GM19240 (cell line): ENCODE results near the gene FAM168A.

Experiments
- DNase-seq: peaks from one replicate; pipeline ENCODE4 v3.0.0; 2011; ENCODE audit warnings: low spot score; ENCODE audit not compliant: insufficient read length

The FAM168A gene

DNA sequence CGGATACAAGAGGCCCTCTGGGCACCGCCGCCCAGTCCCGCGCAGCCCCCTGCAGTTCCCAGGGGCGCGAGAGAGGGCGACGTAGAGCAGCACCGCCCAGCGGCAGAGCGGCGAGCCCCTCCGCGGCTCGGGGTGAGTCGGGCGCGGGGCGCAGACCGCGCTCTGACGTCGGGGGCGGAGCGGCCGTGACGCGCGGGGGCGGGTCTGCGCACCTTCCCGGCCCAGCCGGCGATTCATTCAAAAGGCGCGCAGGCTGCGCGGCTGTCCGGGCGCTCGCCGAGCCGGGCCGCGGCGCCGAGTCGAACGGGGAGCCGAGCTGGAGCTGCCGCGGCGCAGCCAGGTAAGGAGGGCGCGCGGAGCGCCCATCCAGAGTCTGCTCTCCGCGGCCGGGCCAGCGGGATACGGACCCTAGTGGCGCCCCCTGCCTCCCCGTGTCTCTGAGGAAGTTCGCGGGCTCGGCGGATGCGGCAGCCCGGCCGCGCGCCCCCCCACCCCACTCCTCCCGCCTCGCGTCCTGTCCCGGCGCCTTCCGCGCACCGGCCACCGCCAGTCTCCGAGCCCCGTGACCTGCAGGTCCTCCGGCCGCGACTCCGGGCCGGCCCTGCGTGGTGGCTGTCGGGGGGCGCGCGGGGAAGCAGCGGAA, 221.6 kb downstream of the FAM168A start, which contains the start of gene RELT:
Gene RELT, plus strand, starts transcription at position 240 of the 643 bp plus-strand sequence. CDS start 12,738 bp downstream, outside the sequence.
- DNase-seq = peak; percentile 94

DNA sequence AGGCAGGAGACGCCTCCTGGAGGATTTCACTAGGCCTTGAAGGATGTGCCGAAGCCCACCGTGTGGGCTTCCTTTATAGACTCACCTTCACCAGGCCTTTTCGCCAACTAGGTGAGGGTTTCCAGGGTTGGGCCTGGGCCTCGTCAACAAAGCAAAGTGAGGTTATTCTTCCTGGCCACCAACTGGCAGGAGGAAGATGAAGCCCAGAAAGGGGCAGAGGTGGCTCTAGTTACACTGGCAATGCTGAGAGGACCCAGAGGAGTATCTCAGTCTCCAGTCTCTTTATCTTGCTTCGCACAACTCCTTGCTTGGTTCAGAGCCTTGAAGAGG, 222.1 kb downstream of the FAM168A start:
- DNase-seq = no peak

DNA sequence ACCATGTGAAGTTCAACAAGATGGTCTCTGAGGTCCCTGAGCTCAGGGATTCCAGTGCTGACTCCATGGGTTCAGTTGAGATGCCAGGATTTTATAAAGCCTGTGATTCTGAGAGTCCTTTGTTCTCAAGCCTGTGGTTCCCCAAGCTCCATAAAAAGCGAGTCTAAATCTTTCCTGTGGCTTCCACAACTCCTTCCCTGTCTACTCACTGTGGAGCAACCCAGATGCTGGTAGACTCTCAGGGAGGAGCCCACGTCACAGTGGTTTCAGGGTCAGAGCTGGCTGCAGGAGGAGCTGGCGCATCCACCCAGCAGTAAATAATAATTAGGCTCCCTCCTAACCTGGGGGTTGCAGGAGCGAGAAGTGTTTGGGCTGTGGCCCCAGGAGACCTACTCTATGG, 223.8 kb downstream of the FAM168A start:
- no peak for DNase-seq

DNA sequence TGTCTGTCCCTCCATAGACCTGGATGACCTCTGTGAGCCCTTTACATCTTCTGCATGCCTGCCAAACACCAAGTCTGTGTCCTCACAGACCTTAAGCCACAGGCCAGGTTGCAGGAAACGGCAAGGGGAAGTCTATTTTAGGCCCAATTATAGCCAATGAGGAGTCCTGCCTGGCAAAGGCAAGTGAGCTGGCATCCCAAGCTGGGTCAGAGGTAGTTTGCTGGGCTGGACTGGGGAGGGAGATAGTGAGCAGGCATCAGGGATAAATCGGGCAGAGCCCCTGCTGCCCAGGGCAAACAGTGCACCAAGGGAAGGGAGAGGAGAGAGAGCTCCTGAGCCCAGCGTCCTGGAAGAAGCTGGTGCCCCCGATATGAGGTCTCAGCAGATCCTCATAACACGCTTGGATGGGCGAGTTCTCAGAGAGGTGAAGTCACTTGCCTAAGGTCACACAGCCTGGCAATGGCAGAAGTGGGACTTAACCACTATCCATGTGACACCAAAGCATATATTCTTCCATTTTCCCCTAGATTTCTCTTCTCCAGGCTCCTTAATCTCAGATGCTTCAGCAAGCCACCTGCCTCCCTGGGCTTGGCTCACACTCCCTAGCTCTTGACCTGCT, 225.4 kb downstream of the FAM168A start:
- DNase-seq = no peak

DNA sequence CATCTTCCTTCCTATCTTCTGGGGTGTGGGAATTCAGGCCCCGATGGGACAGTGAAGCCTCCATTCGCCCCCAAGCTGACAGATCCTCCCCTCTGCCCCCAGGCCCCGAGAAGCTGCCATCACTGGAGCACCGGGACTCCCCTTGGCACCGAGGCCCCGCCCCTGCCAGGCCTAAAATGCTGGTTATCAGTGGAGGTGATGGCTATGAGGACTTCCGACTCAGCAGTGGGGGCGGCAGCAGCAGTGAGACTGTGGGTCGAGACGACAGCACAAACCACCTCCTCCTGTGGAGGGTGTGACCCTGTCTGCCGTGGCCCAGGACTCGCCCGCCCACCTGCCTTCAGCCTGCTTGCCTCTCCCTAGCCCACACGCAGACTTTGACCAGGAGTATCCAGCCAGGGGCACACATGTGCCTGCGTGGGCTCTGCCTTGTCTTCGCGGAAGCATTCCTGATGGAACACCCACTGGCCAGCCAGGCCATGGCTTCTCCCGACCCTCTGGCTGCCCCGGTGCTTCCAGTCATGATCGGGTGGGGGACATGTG, 230.4 kb downstream of the FAM168A start:
- DNase-seq = no peak

DNA sequence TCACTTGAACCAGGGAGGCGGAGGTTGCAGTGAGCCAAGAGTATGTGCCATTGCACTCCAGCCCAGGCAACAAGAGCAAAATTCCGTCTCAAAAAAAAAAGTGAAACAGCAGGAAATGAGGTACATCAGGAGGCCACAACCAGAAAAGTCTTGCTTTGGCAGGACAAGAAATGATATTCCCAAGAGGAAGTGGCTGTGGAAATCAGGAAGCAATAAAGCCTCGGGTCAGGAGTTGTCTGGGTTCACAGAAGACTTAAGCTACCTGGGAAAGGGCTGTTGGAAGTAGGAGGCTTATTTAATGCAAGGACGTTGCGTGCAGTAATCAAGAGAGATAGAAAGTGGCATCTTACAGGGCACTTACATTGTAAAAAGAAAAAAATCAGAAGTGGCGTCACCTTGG, 231.0 kb downstream of the FAM168A start:
- no peak for DNase-seq

DNA sequence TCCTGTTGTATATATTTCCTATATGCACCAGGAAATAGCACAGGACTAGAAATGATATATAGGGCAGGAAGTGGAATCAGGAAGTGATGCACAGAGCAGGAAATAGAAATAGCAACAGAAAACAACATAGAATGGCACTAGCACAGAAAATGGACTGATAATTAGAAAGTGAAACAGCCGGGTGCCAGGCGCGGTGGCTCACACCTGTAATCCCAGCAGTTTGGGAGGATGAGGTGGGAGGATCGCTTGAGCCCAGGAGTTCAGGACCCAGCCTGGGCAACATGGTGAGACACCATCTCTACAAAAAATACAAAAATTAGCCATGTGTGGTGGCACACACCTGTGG, 231.7 kb downstream of the FAM168A start:
- DNase-seq = no peak

DNA sequence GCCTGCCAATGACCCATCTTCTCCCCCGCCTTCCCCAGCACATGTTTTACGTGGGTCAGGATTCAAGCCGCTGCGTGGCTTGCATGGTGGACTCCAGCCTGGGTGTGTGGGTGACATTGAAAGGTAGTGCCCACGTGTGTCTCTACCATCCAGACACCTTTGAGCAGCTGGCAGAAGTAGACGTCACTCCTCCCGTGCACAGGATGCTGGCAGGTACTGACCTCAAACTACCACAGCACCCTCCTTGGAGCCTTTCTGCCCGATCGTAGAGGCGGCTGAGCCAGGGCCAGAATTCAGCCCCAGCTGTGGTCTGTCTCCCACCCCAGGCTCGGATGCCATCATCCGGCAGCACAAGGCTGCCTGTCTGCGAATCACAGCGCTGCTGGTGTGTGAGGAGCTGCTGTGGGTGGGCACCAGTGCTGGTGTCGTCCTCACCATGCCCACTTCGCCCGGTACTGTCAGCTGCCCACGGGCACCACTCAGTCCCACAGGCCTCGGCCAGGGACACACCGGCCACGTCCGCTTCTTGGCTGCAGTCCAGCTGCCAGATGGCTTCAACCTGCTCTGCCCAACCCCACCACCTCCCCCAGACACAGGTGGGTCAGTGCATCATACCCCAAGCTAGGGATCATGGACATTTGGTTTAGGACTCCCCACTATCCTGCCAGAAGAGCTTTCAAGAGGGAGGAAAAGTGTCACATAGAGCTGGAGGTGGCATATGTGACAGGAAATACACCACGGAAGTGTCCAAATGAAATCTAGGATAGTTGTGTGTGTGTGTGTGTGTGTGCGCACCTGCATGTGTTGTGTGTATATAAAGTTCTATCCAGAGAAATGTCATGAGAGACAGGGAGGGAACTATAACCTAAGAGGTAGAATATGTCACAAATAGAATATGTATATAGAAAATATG, 232.3 kb downstream of the FAM168A start:
- no peak for DNase-seq

DNA sequence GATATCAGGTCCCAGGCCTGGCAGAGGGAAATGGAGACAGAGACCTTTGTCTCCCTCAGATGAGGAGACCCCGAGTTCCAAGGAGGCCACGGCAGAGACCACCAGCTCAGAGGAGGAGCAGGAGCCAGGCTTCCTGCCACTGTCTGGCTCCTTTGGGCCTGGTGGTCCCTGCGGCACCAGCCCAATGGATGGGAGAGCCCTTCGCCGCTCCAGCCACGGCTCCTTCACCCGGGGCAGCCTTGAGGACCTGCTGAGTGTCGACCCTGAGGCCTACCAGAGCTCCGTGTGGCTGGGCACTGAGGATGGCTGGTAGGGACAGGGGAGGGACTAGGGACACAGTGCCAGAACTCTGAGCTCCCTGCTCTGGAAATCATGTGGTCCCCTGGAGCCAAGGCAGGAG, 234.8 kb downstream of the FAM168A start:
- no peak for DNase-seq

DNA sequence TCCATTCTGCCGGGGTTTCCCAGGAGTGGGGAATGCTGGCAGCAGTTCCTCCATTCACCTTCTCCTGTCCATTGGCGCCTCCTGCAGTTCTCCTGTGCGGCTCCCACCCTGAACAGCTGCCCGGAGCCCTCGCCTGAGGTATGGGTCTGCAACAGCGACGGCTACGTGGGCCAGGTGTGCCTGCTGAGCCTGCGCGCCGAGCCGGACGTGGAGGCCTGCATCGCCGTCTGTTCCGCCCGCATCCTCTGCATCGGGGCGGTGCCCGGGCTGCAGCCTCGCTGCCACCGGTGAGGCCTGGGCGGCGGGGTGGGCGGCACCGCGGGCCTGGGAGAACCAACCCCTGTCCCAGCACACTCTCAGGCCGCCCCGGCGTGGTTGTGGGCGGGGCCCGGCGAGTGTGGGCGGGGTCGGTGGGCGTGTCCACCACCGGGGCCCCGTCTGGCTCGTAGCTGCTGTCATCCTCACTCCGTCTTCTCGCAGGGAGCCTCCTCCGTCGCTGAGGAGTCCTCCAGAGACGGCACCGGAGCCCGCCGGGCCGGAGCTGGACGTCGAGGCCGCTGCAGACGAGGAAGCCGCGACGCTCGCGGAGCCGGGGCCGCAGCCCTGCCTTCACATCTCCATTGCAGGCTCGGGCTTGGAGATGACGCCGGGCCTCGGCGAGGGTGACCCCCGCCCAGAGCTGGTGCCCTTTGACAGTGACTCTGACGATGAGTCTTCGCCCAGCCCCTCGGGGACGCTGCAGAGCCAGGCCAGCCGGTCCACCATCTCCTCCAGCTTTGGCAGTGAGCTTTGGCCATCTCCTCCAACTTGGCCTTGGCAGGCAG, 235.7 kb downstream of the FAM168A start:
- no peak for DNase-seq

DNA sequence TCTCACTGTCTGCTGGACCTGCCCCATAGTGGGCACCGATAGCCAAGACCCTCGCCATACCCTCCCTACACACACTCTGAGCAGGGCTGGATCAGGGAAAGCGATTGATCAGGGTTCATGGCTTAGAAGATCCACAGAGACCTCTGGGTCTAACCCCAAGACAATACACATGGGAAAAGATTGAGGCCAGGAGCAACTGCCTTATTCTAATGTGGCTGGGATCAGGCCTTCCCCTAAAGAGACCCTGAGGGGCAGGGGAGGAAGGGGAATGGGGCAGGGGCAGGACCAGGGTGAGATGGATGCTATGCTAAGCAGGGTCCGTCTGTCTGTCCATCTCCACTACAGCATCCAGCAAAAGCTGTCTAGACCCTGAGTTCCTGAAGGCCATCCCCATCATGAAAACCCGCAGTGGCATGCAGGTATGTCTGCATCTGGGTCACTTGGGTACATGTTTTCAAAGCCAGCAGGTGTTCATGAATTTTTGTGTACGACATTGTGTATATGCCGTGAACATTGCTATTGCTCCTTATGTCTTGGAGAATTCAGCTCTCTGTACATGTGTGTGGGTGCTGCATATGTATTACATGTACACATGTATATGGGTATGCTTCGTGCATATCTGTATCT, 237.1 kb downstream of the FAM168A start:
- DNase-seq = no peak

DNA sequence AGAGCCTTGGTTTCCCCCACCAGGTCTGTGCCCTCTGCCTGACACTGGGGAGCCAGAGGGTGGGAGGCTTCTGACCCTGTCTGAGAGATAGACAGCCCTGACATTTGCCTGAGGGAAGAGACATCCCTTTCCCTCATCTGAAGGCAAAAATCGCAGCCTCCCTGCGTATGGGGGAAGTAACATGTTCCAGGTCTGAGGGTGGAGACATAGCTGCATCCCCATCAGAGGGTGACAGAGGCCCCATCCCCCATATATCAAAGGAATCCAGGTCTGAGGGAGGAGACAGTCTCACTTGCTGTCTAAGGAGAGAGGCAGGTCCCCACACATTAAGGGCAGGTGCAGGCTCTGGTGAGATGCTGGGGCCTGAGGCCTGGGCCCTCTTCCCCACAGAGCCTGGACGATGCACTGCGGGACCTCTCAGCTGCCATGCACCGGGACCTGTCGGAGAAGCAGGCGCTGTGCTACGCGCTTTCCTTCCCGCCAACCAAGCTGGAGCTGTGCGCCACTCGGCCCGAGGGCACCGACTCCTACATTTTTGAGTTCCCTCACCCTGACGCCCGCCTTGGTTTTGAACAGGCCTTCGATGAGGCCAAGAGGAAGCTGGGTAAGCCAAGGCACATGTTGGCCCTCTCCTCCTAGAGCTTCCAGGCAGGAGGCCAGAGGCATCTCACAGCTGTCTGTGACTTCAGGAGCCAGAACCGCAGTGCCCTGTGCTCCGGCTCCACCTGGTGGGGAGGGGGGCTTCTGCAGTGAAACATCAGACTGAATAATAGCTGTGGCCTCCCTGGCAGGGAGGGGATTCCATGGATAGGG, 237.8 kb downstream of the FAM168A start:
- DNase-seq = peak; percentile 62

DNA sequence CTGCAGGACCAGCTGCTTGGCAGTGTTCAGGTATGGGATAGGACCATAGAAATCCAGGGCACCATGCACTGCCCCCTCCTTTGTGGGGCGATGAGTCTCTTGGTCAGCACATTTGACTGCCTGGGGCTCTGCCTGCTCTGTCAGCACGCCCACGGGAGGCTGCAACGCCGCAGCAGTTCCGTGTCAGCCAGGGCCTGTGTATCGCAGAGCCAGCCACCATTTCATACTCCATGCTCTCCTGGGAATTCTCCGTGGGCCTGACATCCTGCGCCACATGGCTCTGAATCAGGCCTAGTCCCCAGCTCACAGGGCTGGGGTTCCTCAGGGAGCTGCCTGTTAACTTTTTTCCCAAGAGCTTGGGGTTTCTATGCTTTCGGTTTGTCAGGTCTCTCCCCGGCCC, 238.6 kb downstream of the FAM168A start:
- DNase-seq = no peak

DNA sequence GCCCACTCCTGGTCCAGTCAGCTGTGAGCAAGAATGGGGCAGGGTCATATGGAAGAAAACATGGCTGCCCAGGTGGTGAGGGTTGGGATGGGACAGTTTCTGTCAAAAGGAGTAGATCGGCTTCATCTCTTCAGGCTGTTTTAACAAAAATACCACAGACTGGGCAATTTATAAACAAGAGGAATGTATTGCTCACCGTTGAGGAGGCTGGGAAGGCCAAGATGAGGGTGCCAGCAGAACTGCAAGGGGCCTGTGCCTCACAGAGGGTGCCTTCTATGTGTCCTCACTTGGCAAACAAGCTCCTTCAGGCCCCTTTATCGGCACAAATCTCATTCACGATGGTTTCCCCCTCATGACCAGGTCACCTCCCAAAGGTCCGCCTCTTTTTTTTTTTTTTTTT, 239.8 kb downstream of the FAM168A start:
- no peak for DNase-seq

DNA sequence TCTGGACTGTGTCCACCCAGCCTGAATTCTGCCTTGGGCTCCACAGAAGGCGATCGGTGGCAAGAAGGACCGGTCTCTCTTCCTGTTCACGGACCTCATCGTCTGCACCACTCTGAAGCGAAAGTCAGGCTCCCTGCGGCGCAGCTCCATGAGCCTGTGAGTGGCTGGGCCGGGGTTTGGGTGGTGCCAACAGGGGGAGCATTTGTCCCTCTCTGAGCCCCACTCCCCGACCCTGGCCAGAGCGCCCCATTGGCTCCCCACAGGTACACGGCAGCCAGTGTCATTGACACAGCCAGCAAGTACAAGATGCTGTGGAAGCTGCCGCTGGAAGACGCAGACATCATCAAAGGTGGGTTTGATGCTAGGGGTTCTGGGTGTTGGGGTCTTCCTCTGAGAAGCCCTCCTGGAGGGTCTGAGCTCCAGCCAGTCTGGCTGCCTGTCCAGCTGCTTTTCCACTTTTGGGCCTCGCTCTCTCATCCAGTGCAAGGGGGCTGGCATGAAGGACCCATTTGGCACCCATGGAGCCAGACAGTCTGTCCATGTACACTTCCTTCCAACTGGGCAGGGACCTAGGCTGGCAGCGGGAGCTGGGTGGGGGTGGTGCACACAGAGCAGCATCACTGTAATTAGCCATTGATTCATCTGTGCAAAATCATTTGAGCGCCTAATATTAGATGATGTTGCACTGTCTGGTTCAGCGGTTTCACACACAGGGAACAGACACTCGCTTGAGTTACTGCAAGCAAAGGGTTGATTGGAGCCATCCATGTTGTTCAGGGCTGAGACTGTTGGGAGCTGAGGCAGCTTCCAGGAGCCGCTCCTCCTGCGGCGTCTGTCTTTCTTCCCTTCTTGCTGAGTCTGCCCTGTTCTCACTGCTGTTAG, 240.7 kb downstream of the FAM168A start:
- DNase-seq = no peak

DNA sequence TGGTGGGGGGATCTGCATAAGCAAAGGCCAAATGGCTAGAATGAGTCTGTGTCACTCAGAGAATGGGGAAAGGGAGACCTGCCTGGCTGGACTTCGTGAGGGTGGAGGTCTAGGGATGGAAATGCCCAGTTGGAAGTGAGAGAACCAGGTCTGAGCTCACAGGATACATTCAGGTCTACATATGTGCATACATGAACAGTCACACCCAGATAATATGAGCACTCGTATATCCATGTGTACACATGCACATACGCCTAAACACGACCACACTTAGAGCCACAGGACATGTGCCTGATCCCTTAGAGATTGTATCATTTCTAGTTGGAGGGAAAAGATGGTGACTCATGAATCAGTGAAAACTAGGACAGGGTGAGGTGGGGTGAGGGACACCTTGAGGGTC, 242.8 kb downstream of the FAM168A start:
- no peak for DNase-seq

DNA sequence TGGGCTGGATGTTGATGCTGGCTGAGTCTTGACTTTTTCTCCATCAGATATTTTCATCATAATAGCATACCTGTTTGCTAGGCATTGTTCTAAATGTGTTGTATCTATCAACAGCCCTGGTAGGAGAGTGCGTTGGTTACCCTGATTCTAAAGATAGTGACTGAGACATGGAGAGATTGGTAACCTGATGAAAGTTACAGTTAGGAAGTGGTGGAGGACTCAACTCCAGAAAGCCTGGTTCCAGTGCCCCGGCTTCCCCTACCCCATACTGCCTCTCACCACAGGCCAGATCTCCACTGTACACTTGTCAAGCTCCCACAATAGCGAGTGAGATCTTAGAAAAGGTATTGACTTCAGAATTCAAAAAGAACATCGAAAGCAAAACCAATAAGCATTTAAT, 244.5 kb downstream of the FAM168A start:
- no peak for DNase-seq

DNA sequence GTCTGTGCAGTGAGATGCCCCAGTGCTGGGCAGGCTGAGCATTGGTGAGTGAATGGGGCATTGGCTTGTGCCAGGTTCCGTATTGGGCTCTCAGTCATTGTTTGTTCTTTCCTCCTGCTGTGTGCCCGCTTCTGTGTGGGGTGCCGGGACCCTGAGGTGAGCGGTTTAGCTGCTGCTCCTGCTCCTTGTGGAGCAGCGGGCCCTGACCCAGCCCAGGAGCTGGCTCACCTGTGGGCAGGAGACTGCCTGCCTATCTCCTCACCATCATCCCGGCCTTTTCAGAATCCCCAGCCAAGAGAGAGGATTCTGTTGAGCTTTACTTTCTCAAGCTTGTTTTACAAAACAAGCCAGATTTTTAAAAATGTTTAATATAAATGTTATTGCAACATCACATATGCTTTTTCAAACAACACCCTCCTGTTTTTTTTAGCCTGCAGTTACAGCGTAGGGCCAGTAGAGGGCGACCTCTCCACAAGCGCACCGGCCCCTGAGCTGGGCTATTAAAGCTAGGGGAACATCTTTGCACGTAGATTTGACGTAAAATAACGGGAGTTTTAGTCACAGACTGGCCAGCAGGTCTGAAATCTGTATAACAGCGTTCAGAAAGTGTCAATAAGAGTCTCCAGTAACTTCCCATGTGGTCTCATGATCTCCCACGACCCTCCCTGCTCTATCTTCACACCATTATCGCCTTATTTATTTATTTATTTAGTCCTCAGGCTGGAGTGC, 246.8 kb downstream of the FAM168A start:
- peak; percentile 94 for DNase-seq
